ENCODE results near the gene POLR2E. TPM values are rescaled to one million over a fixed set of nuclear protein-coding genes. Genes with fewer than 3 reads are reported as not detected.

POLR2E gene
- total and polyA plus RNA-seq, 2 of the 13 experiments (the other 11 are each of a cell fraction or from before 2014, with no cell fraction given): 140 to 272 TPM

GRCh38 chr19:1062387-1063029, 32.7 kb downstream of the POLR2E start (continued):
- TF ChIP-seq HCFC1 (IDR thresholded peaks at IDR 0.05; ENCODE audit: low read depth, low read length): no peak
- TF ChIP-seq RBM22 (optimal IDR thresholded peaks at IDR 0.05; ENCODE audit: low read length): no peak
- no peak for TF ChIP-seq TFAP4 (IDR thresholded peaks at IDR 0.05; ENCODE audit: borderline replicate concordance, low read depth)
- no peak for TF ChIP-seq FOXC1 (CRISPR knock-in tag; IDR thresholded peaks at IDR 0.05; ENCODE audit: borderline replicate concordance)
- TF ChIP-seq ETV6 (CRISPR knock-in tag; conservative IDR thresholded peaks at IDR 0.05): no peak
- no peak for TF ChIP-seq KDM2A (CRISPR knock-in tag; IDR thresholded peaks at IDR 0.05; ENCODE audit: borderline replicate concordance, low read depth)
- TF ChIP-seq CCDC6 (CRISPR knock-in tag; IDR thresholded peaks at IDR 0.05): no peak
- TF ChIP-seq ZNF124 (CRISPR knock-in tag; IDR thresholded peaks at IDR 0.05): no peak
- TF ChIP-seq ZNF280D (CRISPR knock-in tag; IDR thresholded peaks at IDR 0.05): no peak
- TF ChIP-seq ZNF205 (CRISPR knock-in tag; IDR thresholded peaks at IDR 0.05): no peak
